HuH-7.5 (cell line): ENCODE data around the gene TAF10.

Experiments used
- DNase-seq: peaks from one replicate; pipeline ENCODE4 v3.0.0; 2011; ENCODE audit warnings: low spot score

TAF10 gene

GRCh38 chr11:6612213-6613041 is at the start of gene TAF10:
TAF10 (minus strand) TSS chr11:6612216; CDS start chr11:6612189, 27 bp downstream.
- peak; percentile 80 for DNase-seq

- DNase-seq, result no peak
Observed at GRCh38 chr11:6660712-6661111, 48.7 kb upstream of the TAF10 start.

- no peak for DNase-seq
Observed at GRCh38 chr11:6658647-6659046, 46.6 kb upstream of the TAF10 start.

GRCh38 chr11:6657346-6657745 is 45.3 kb upstream of the TAF10 start:
- DNase-seq, result no peak

- no peak for DNase-seq
Observed at GRCh38 chr11:6656936-6657335, 44.9 kb upstream of the TAF10 start.

- DNase-seq, result no peak
Observed at GRCh38 chr11:6656584-6656915, 44.5 kb upstream of the TAF10 start.

- DNase-seq, result no peak
Observed at GRCh38 chr11:6655790-6656583, 44.0 kb upstream of the TAF10 start, which contains the start of gene DCHS1. DCHS1 (minus strand) TSS chr11:6655809; CDS start chr11:6641613, 14,196 bp downstream.

- DNase-seq, result no peak
Observed at GRCh38 chr11:6655020-6655789, 43.2 kb upstream of the TAF10 start.

GRCh38 chr11:6654281-6655019 is 42.4 kb upstream of the TAF10 start:
- peak; percentile 52 for DNase-seq

- no peak for DNase-seq
Observed at GRCh38 chr11:6653656-6654055, 41.6 kb upstream of the TAF10 start.

- no peak for DNase-seq
Observed at GRCh38 chr11:6653097-6653496, 41.1 kb upstream of the TAF10 start.

GRCh38 chr11:6652182-6652581 is 40.2 kb upstream of the TAF10 start:
- no peak for DNase-seq

- DNase-seq, result no peak
Observed at GRCh38 chr11:6650980-6651379, 39.0 kb upstream of the TAF10 start.

GRCh38 chr11:6650104-6650503 is 38.1 kb upstream of the TAF10 start:
- DNase-seq, result no peak

- no peak for DNase-seq
Observed at GRCh38 chr11:6648501-6648900, 36.5 kb upstream of the TAF10 start.

- no peak for DNase-seq
Observed at GRCh38 chr11:6647836-6648235, 35.8 kb upstream of the TAF10 start.

GRCh38 chr11:6646918-6647679 is 35.1 kb upstream of the TAF10 start:
- no peak for DNase-seq

- DNase-seq, result no peak
Observed at GRCh38 chr11:6646576-6646917, 34.5 kb upstream of the TAF10 start.

- no peak for DNase-seq
Observed at GRCh38 chr11:6646071-6646470, 34.1 kb upstream of the TAF10 start.

- no peak for DNase-seq
Observed at GRCh38 chr11:6642957-6643356, 30.9 kb upstream of the TAF10 start.
